H9 (cell line): ENCODE data around the gene PSTPIP1. TPM values are rescaled to one million over a fixed set of nuclear protein-coding genes. Genes with fewer than 3 reads are reported as not detected.

Experiments used
- DNase-seq: peaks from one replicate; pipeline ENCODE4 v3.0.0-alpha.2; 2017
- H2AFZ ChIP-seq: one replicate; pipeline ENCODE4 v1.6.1; 2013; ENCODE audit warnings: mild to moderate bottlenecking, low read length, control low read depth, moderate library complexity
- H2AK5ac ChIP-seq: 2 replicates; pipeline ENCODE4 v1.6.1; 2013; ENCODE audit warnings: low read length, control low read depth, mixed read lengths; ENCODE audit not compliant: insufficient read length
- H2BK120ac ChIP-seq: one replicate; pipeline ENCODE4 v1.6.1; 2013; ENCODE audit warnings: low read depth, mild to moderate bottlenecking, low read length, control low read depth, inconsistent platforms; ENCODE audit not compliant: poor library complexity, severe bottlenecking
- H2BK12ac ChIP-seq: 2 replicates; pipeline ENCODE4 v1.6.1; 2013; ENCODE audit warnings: low read length, control low read depth, mixed read lengths, low read depth; ENCODE audit not compliant: insufficient read length
- H2BK15ac ChIP-seq: 2 replicates; pipeline ENCODE4 v1.6.1; 2013; ENCODE audit warnings: low read depth, low read length, control low read depth
- H2BK20ac ChIP-seq: one replicate; pipeline ENCODE4 v1.6.1; 2013; ENCODE audit warnings: low read depth, mild to moderate bottlenecking, low read length, control low read depth, inconsistent platforms; ENCODE audit not compliant: poor library complexity, severe bottlenecking
- H2BK5ac ChIP-seq: 2 replicates; pipeline ENCODE4 v1.6.1; 2013; ENCODE audit warnings: low read length, control low read depth, mixed read lengths; ENCODE audit not compliant: insufficient read length
- H3K14ac ChIP-seq: 2 replicates; pipeline ENCODE4 v1.6.1; 2013; ENCODE audit warnings: low read length, control low read depth; ENCODE audit not compliant: insufficient read depth
- H3K18ac ChIP-seq: 2 replicates; pipeline ENCODE4 v1.6.1; 2013; ENCODE audit warnings: low read depth, mild to moderate bottlenecking, mixed read lengths, low read length, control low read depth; ENCODE audit not compliant: insufficient read length
- H3K23ac ChIP-seq: 2 replicates; pipeline ENCODE4 v1.6.1; 2013; ENCODE audit warnings: low read length, control low read depth, mixed read lengths, low read depth; ENCODE audit not compliant: insufficient read length
- H3K23me2 ChIP-seq: 2 replicates; pipeline ENCODE4 v1.6.1; 2013; ENCODE audit warnings: low read depth, mild to moderate bottlenecking, mixed read lengths, low read length, control low read depth; ENCODE audit not compliant: insufficient read length, poor library complexity, severe bottlenecking
- H3K27ac ChIP-seq: 2 replicates; pipeline ENCODE4 v1.5.1; 2013; ENCODE audit warnings: low read length, control low read depth, mixed read lengths, low read depth; ENCODE audit not compliant: insufficient read length
- H3K27me3 ChIP-seq: 2 replicates; pipeline ENCODE4 v1.6.1; 2013; ENCODE audit warnings: low read length, control low read depth, inconsistent platforms; ENCODE audit not compliant: insufficient read depth
- H3K4ac ChIP-seq: 2 replicates; pipeline ENCODE4 v1.6.1; 2013; ENCODE audit warnings: low read depth, mild to moderate bottlenecking, control low read depth, inconsistent platforms, low read length, moderate library complexity
- H3K4me1 ChIP-seq: 2 replicates; pipeline ENCODE4 v1.6.1; 2013; ENCODE audit warnings: low read length, control low read depth, inconsistent platforms; ENCODE audit not compliant: insufficient read depth
- H3K4me2 ChIP-seq: 2 replicates; pipeline ENCODE4 v1.6.1; 2013; ENCODE audit warnings: low read length, control low read depth, mixed read lengths; ENCODE audit not compliant: insufficient read length, insufficient read depth
- H3K56ac ChIP-seq: 2 replicates; pipeline ENCODE4 v1.6.1; 2013; ENCODE audit warnings: low read depth, mild to moderate bottlenecking, mixed read lengths, low read length, control low read depth; ENCODE audit not compliant: insufficient read length
- H3K79me1 ChIP-seq: 2 replicates; pipeline ENCODE4 v1.6.1; 2013; ENCODE audit warnings: low read depth, mild to moderate bottlenecking, moderate library complexity, low read length, control low read depth, inconsistent platforms; ENCODE audit not compliant: insufficient read depth, poor library complexity, severe bottlenecking
- H3K79me2 ChIP-seq: 2 replicates; pipeline ENCODE4 v1.6.1; 2013; ENCODE audit warnings: low read length, control low read depth, inconsistent platforms; ENCODE audit not compliant: insufficient read depth
- H3K9ac ChIP-seq: 2 replicates; pipeline ENCODE4 v1.6.1; 2013; ENCODE audit warnings: low read length, control low read depth, mixed read lengths; ENCODE audit not compliant: insufficient read length; ENCODE audit errors: extremely low read depth
- H3K9me3 ChIP-seq: one replicate; pipeline ENCODE4 v1.6.1; 2013; ENCODE audit warnings: low read depth, low read length, inconsistent platforms; ENCODE audit not compliant: control insufficient read depth
- H3T11ph ChIP-seq: one replicate; pipeline ENCODE4 v1.6.1; 2013; ENCODE audit warnings: mild to moderate bottlenecking, low read length, control low read depth, inconsistent platforms
- H4K20me1 ChIP-seq: one replicate; pipeline ENCODE4 v1.6.1; 2013; ENCODE audit not compliant: control insufficient read depth, insufficient read length, insufficient read depth
- H4K5ac ChIP-seq: 2 replicates; pipeline ENCODE4 v1.6.1; 2013; ENCODE audit warnings: low read depth, mild to moderate bottlenecking, mixed read lengths, low read length, control low read depth; ENCODE audit not compliant: insufficient read length
- H4K8ac ChIP-seq: replicated peaks from 2 replicates; pipeline ENCODE4 v1.6.1; 2013; ENCODE audit warnings: low read length, control low read depth, mixed read lengths, low read depth; ENCODE audit not compliant: insufficient read length
- H4K91ac ChIP-seq: 2 replicates; pipeline ENCODE4 v1.6.1; 2013; ENCODE audit warnings: low read depth, mild to moderate bottlenecking, moderate library complexity, mixed read lengths, low read length, control low read depth; ENCODE audit not compliant: insufficient read length
- H3K27ac Mint-ChIP-seq, 3 experiments: 2 replicates in 2 of 3; 3 replicates in 1 of 3; pipeline ENCODE4 v1.8.0; 2020 to 2021; ENCODE audit warnings: mixed read lengths in 3 of 3, mild to moderate bottlenecking in 1 of 3, moderate library complexity in 1 of 3
- H3K27me3 Mint-ChIP-seq: 2 replicates; pipeline ENCODE4 v1.8.0; 2021; ENCODE audit warnings: low read depth, mild to moderate bottlenecking, moderate library complexity, mixed read lengths
- H3K36me3 Mint-ChIP-seq, 3 experiments: 2 replicates in 2 of 3; 3 replicates in 1 of 3; pipeline ENCODE4 v1.8.0; 2020 to 2021; ENCODE audit warnings: low read depth in 3 of 3, mixed read lengths in 3 of 3; ENCODE audit not compliant: insufficient read depth in 1 of 3
- H3K4me1 Mint-ChIP-seq, 2 experiments: 2 replicates each; pipeline ENCODE4 v1.8.0; 2020; ENCODE audit warnings: mixed read lengths in 2 of 2
- H3K4me3 Mint-ChIP-seq, 2 experiments: 2 replicates in 1 of 2; 3 replicates in 1 of 2; pipeline ENCODE4 v1.8.0; 2020 to 2021; ENCODE audit warnings: mild to moderate bottlenecking in 2 of 2, mixed read lengths in 2 of 2, moderate library complexity in 1 of 2
- H3K9me3 Mint-ChIP-seq, 2 experiments: 2 replicates in 1 of 2; 3 replicates in 1 of 2; pipeline ENCODE4 v1.8.0; 2020; ENCODE audit warnings: mild to moderate bottlenecking in 2 of 2, mixed read lengths in 2 of 2, moderate library complexity in 1 of 2
- WGBS: extraction: QIAGEN DNeasy Blood & Tissue Kit; methylation state at CpG from one replicate; pipeline ENCODE4 v1.1.7; 2013; ENCODE audit warnings: missing lambda C conversion rate, low lambda C conversion rate, mixed read lengths; ENCODE audit not compliant: insufficient read length; ENCODE audit errors: extremely low coverage; 5-methylcytosine and 5-hydroxymethylcytosine counted together
- total RNA-seq: library from RNA; stranded (reverse); gene quantifications from 2 replicates; pipeline ENCODE4 v1.2.1, GENCODE V29; 2021
- TF ChIP-seq, protein P1 (sequence below): fragments of 200-600 bp; sonication (generic); conservative IDR thresholded peaks from 3 replicates; pipeline ENCODE4 v1.8.0; 2021; ENCODE audit warnings: antibody characterized with exemption, mild to moderate bottlenecking

The PSTPIP1 gene
- total RNA-seq, 1 experiment from 2014 or later: 1.8 TPM

DNA sequence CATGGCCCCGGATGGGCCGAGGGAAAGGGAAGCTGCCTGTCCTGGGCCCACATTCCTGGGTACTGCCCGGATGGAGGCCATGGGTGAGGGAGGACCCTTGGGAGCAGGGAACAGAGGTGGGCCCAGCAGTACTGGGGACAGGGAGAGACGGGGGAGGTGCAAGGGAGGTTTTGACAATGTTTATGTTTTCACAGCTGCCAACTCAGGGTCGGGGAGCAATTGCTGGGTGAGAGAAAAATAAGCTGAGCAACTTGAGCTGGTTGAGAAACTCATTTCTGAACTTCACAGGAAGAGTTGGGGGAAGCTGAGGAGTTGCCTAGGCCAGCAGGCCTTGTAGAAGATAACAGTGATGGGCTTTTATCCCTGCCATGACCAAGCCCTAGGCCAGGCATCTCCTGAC is 87.0 kb downstream of the PSTPIP1 start:
- H3K4me1 Mint-ChIP-seq: peaks cover 5 to 8% of the 10 kb centered on the region in 2 experiments
- Histone ChIP-seq H3K79me1 (no peaks in the 10 kb centered on the region), H3K79me2 (no peaks in the 10 kb centered on the region), H2BK120ac (no peak overlapping the region), H3K4ac (no peak overlapping the region), H3K23me2 (no peaks in the 10 kb centered on the region), H3K18ac (no peak overlapping the region), H2BK20ac (no peak overlapping the region), H3K23ac (no peak overlapping the region), H3K9ac (no peak overlapping the region), H4K91ac (no peak overlapping the region), H2AFZ (no peak overlapping the region), H4K5ac (no peak overlapping the region), H4K20me1 (no peaks in the 10 kb centered on the region), H4K8ac (no peak overlapping the region), H3K14ac (no peak overlapping the region), H3K9me3 (no peaks in the 10 kb centered on the region), H2BK5ac (no peak overlapping the region), H3K27ac (no peak overlapping the region), H2BK12ac (no peak overlapping the region), H3K56ac (no peak overlapping the region), H2BK15ac (no peak overlapping the region), H3K4me2 (no peak overlapping the region), H3K4me1 (no peaks in the 10 kb centered on the region), H3T11ph (no peak overlapping the region), H3K27me3 (no peaks in the 10 kb centered on the region), H2AK5ac (no peak overlapping the region)
- no peak overlapping the region for H3K4me3 Mint-ChIP-seq
- TF ChIP-seq, protein P1, sequence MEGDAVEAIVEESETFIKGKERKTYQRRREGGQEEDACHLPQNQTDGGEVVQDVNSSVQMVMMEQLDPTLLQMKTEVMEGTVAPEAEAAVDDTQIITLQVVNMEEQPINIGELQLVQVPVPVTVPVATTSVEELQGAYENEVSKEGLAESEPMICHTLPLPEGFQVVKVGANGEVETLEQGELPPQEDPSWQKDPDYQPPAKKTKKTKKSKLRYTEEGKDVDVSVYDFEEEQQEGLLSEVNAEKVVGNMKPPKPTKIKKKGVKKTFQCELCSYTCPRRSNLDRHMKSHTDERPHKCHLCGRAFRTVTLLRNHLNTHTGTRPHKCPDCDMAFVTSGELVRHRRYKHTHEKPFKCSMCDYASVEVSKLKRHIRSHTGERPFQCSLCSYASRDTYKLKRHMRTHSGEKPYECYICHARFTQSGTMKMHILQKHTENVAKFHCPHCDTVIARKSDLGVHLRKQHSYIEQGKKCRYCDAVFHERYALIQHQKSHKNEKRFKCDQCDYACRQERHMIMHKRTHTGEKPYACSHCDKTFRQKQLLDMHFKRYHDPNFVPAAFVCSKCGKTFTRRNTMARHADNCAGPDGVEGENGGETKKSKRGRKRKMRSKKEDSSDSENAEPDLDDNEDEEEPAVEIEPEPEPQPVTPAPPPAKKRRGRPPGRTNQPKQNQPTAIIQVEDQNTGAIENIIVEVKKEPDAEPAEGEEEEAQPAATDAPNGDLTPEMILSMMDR: no peak
- peaks cover 9% of the 10 kb centered on the region for H3K27me3 Mint-ChIP-seq
- H3K27ac Mint-ChIP-seq: no peak overlapping the region
- H3K36me3 Mint-ChIP-seq: peaks cover 0 to 4% (median 0%) of the 10 kb centered on the region in 3 experiments; a peak in 1 of 7 replicates
- DNase-seq: no peak
- peaks cover 0 to 4% of the 10 kb centered on the region in 2 experiments; a peak in 2 of 5 replicates for H3K9me3 Mint-ChIP-seq
- WGBS: no CpG with 5 or more reads among the region's 5 CpGs
